Thyroid gland (tissue), 4 donors: Measurements from ENCODE around the gene SPINDOC. TPM values are rescaled to one million over a fixed set of nuclear protein-coding genes. Genes with fewer than 3 reads are reported as not detected.

Source experiments
- DNase-seq, 2 donors: peaks; one replicate each; pipeline ENCODE4 v3.0.0-alpha.2; 2019
- H3K27ac ChIP-seq, 3 donors: fragments of 200-600 bp; sonication (generic); 1 replicate in 2 of 3; 2 replicates in 1 of 3; pipeline ENCODE4 v1.5.1; 2016 to 2019; ENCODE audit warnings: mild to moderate bottlenecking in 1 of 3, moderate library complexity in 1 of 3
- H3K27me3 ChIP-seq: fragments of 200-600 bp; sonication (generic); one replicate; pipeline ENCODE4 v1.5.1; 2019
- H3K36me3 ChIP-seq, 2 donors: fragments of 200-600 bp; sonication (generic); one replicate each; pipeline ENCODE4 v1.5.1; 2016 to 2019
- H3K4me1 ChIP-seq, 2 donors: fragments of 200-600 bp; sonication (generic); one replicate each; pipeline ENCODE4 v1.5.1; 2017 to 2019
- H3K4me3 ChIP-seq, 3 donors: fragments of 200-600 bp; sonication (generic); replicated peaks in 1 of 3; 1 replicate in 2 of 3; 2 replicates in 1 of 3; pipeline ENCODE4 v1.5.1; 2016; ENCODE audit warnings: mild to moderate bottlenecking in 1 of 3
- H3K9me3 ChIP-seq: fragments of 200-600 bp; sonication (generic); one replicate; pipeline ENCODE4 v1.5.1; 2017
- POLR2A ChIP-seq, 2 donors: fragments of 450-650 bp; IDR thresholded peaks; one replicate each; pipeline ENCODE4 v1.6.1; 2017; ENCODE audit warnings: antibody characterized with exemption in 2 of 2, mild to moderate bottlenecking in 2 of 2, moderate library complexity in 1 of 2
- WGBS, 2 donors: methylation state at CpG; one replicate each; pipeline ENCODE4 v1.1.5; 2017; 5-methylcytosine and 5-hydroxymethylcytosine counted together
- intact Hi-C: fragments of 100-400 bp; cut with DNase I; formaldehyde crosslinking; loops from one replicate; pipeline ENCODE4 v1.15.1; 2023
- total RNA-seq, 4 donors: library from RNA; depleted of rRNA; stranded (reverse); fragments of >200 nt; gene quantifications; one replicate each; pipeline ENCODE4 v1.2.3, GENCODE V29; 2016
- TF ChIP-seq, protein P1 (sequence below), 6 experiments: fragments of 200-600 bp in 3 of 6; fragments of 450-650 bp in 3 of 6; sonication (generic) in 3 of 6; IDR thresholded peaks; one replicate each; pipeline ENCODE4 v1.5.1; 2016 to 2019; ENCODE audit warnings: antibody characterized with exemption in 6 of 6, mild to moderate bottlenecking in 2 of 6, inconsistent platforms in 1 of 6, moderate library complexity in 1 of 6

Gene SPINDOC
- total RNA-seq, 4 donors from 2014 or later = 7.4 to 12.6 (median 10.3) TPM

DNA sequence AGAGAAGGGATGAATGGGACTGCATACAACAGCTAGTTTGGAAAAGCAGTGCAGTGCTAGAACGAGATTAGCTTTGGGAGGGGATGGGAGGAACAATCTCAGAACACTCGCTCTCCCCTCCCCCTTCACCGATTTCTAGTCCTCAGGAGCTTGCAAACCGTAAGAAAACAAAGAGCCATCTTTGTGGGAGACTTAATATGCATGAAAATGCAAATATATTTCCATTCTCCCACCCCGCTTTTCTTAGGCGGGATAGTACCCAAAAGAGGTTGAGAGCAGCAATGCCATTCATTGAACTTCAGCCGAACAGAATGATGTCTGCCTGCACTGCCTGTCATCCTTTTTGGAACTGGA is 1.1 kb downstream of the SPINDOC start:
- Histone ChIP-seq H3K9me3 (no peaks in the 10 kb centered on the region), H3K27me3 (no peaks in the 10 kb centered on the region), H3K4me3 (peak overlapping the region in 2 of 3 donors; percentile 88 to 92), H3K36me3 (peaks cover 17 to 18% of the 10 kb centered on the region in 2 donors), H3K4me1 (peaks cover 10 to 13% of the 10 kb centered on the region in 2 donors), H3K27ac (no peak overlapping the region)
- WGBS, 2 donors = 21 to 22% methylated on average over 7 of the region's 7 CpGs
- intact Hi-C loops = loop anchor here (10.0 kb wide), 1 partner anchor 50 kb away; the partner anchor contains the start of gene ZFTA
- TF ChIP-seq, protein P1, sequence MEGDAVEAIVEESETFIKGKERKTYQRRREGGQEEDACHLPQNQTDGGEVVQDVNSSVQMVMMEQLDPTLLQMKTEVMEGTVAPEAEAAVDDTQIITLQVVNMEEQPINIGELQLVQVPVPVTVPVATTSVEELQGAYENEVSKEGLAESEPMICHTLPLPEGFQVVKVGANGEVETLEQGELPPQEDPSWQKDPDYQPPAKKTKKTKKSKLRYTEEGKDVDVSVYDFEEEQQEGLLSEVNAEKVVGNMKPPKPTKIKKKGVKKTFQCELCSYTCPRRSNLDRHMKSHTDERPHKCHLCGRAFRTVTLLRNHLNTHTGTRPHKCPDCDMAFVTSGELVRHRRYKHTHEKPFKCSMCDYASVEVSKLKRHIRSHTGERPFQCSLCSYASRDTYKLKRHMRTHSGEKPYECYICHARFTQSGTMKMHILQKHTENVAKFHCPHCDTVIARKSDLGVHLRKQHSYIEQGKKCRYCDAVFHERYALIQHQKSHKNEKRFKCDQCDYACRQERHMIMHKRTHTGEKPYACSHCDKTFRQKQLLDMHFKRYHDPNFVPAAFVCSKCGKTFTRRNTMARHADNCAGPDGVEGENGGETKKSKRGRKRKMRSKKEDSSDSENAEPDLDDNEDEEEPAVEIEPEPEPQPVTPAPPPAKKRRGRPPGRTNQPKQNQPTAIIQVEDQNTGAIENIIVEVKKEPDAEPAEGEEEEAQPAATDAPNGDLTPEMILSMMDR (IDR thresholded peaks at IDR 0.05) = no peak
- no peak for TF ChIP-seq POLR2A (IDR thresholded peaks at IDR 0.05)
- DNase-seq = no peak

DNA sequence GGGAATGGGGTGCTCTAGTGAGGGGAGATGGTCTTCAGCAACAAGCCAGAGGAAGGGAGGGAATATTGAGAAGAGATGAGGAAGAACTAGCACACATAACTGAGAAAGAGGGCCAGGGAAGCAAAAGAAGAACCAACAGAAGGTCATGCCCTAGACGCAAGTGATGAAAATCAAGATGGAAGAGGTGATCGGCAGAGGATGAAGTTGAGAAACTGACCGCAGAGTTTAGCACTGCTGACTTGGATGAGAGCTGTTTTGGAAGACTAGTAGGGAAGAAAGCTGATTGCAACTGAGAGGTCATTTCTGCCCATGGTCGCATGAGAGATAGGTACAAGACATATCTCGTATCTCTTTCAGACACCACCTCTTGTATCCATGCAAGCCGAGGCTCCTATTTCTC is 2.9 kb downstream of the SPINDOC start:
- H3K4me1 ChIP-seq = peaks cover 10 to 13% of the 10 kb centered on the region in 2 donors
- WGBS, 2 donors = 94 to 97% methylated on average over 6 of the region's 6 CpGs
- intact Hi-C loops = loop anchor here (10.0 kb wide), 1 partner anchor 51 kb away; the partner anchor contains the start of gene ZFTA
- H3K27ac ChIP-seq = no peak overlapping the region
- no peak overlapping the region for H3K4me3 ChIP-seq
- TF ChIP-seq POLR2A (IDR thresholded peaks at IDR 0.05) = no peak
- TF ChIP-seq, protein P1 (IDR thresholded peaks at IDR 0.05) = no peak
- H3K27me3 ChIP-seq = no peaks in the 10 kb centered on the region
- no peak for DNase-seq
- no peaks in the 10 kb centered on the region for H3K9me3 ChIP-seq
- peaks cover 27 to 30% of the 10 kb centered on the region in 2 donors for H3K36me3 ChIP-seq

DNA sequence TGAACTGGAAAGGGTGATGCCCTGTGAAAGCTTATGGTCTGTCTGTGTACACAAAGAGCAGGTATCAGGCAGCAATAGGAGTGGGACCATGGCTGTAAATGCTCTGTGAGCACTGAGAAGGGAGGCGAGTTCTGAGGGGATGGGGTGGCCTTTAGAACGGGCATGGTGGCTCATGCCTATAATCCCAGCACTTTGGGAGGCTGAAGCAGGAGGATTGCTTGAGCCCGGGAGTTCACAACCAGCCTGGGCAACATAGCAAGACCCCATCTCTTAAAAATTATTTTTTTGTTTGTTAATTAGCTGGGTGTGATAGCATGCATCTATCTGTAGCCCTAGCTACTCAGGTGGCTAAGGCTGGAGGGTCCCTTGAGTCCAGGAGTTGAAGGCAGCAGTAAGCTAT is 3.5 kb downstream of the SPINDOC start:
- Histone ChIP-seq H3K27me3 (no peaks in the 10 kb centered on the region), H3K36me3 (peaks cover 33 to 36% of the 10 kb centered on the region in 2 donors), H3K4me1 (peaks cover 10 to 13% of the 10 kb centered on the region in 2 donors), H3K9me3 (no peaks in the 10 kb centered on the region), H3K4me3 (no peak overlapping the region), H3K27ac (no peak overlapping the region)
- no peak for DNase-seq
- 92 to 97% methylated on average over 3 of the region's 3 CpGs for WGBS, 2 donors
- no peak for TF ChIP-seq POLR2A (IDR thresholded peaks at IDR 0.05)
- TF ChIP-seq, protein P1 (IDR thresholded peaks at IDR 0.05) = no peak
- intact Hi-C loops = loop anchor here (10.0 kb wide), 1 partner anchor 52 kb away; the partner anchor contains the start of gene ZFTA

DNA sequence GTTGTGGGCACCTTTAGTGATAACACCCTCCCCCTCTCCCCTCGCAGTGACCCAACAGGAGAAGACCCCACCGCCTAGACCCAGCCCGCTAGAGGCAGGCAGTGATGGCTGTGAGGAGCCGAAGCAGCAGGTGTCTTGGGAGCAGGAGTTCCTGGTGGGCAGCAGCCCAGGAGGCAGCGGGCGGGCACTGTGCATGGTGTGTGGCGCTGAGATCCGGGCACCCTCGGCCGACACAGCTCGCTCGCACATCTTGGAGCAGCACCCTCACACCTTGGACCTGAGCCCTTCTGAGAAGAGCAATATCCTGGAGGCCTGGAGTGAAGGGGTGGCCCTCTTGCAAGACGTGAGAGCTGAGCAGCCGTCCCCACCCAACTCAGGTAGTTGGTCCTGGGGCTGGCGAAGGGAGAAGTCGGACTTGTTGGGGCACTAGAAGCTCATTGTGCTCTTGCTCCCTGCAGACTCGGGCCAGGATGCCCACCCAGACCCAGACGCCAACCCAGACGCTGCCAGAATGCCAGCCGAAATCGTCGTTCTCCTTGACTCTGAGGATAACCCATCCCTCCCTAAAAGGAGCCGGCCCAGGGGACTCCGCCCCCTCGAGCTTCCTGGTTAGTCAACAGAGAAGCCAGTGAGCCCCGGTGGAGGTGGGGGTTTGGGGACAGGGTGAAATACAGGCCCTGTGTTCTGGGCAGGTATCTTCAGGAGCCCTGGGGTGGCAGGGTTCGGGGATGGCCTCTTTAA is 4.7 kb downstream of the SPINDOC start:
- TF ChIP-seq POLR2A (IDR thresholded peaks at IDR 0.05) = no peak
- TF ChIP-seq, protein P1 (IDR thresholded peaks at IDR 0.05) = no peak
- no peaks in the 10 kb centered on the region for H3K27me3 ChIP-seq
- H3K9me3 ChIP-seq = no peaks in the 10 kb centered on the region
- peaks cover 4 to 13% of the 10 kb centered on the region in 2 donors for H3K4me1 ChIP-seq
- intact Hi-C loops = loop anchor here (10.0 kb wide), 1 partner anchor 53 kb away; the partner anchor contains the start of gene ZFTA
- WGBS, 2 donors = 90 to 95% methylated on average over 23 to 27 of the region's 27 CpGs
- no peak overlapping the region for H3K27ac ChIP-seq
- peaks cover 40 to 43% of the 10 kb centered on the region in 2 donors for H3K36me3 ChIP-seq
- no peak overlapping the region for H3K4me3 ChIP-seq
- no peak for DNase-seq

DNA sequence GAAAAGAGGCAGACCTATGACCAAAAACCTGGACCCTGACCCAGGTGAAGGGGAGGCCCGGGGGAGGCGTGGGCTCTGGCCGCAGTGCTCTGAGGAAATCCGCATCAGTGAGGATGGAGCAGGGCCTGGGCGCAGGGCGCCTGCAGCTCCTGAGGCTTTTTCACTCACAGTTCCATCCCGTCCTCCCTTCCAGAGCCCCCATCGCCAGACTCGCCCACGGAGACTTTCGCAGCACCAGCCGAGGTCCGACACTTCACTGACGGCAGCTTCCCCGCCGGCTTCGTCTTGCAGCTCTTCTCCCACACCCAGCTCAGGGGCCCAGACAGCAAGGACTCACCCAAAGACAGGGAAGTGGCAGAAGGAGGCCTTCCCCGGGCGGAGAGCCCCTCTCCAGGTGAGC is 5.4 kb downstream of the SPINDOC start:
- Histone ChIP-seq H3K36me3 (peaks cover 40 to 44% of the 10 kb centered on the region in 2 donors), H3K27ac (no peak overlapping the region), H3K4me1 (peaks cover 4 to 13% of the 10 kb centered on the region in 2 donors), H3K9me3 (no peaks in the 10 kb centered on the region), H3K4me3 (no peak overlapping the region), H3K27me3 (no peaks in the 10 kb centered on the region)
- DNase-seq = no peak
- WGBS, 2 donors = 95% methylated on average over 9 to 19 of the region's 19 CpGs
- TF ChIP-seq POLR2A (IDR thresholded peaks at IDR 0.05) = no peak
- TF ChIP-seq, protein P1 (IDR thresholded peaks at IDR 0.05) = no peak
- intact Hi-C loops = loop anchor here (10.0 kb wide), 1 partner anchor 54 kb away; the partner anchor contains the start of gene ZFTA
